ENCODE data around the gene TMEM109. TPM values are rescaled to one million over a fixed set of nuclear protein-coding genes. Genes with fewer than 3 reads are reported as not detected.

The TMEM109 gene
- total RNA-seq, 4 donors from 2014 or later = 66.7 to 115 (median 89.0) TPM

GRCh38 chr11:60879971-60880588, 33.9 kb upstream of the TMEM109 start:
- H3K36me3 ChIP-seq = peaks cover 0 to 34% (median 0%) of the 10 kb centered on the region in 3 donors
- TF ChIP-seq POLR2A (IDR thresholded peaks at IDR 0.05) = no peak
- no peak for TF ChIP-seq CTCF (IDR thresholded peaks at IDR 0.05)
- WGBS, 2 donors = 60 to 91% methylated on average over 5 of the region's 5 CpGs
- intact Hi-C loops (cut with DNase I) = no loop called here
- H3K4me1 ChIP-seq = peaks cover 0 to 12% (median 9%) of the 10 kb centered on the region in 3 donors
- no peak overlapping the region for H3K4me3 ChIP-seq
- DNase-seq = no peak
- no peaks in the 10 kb centered on the region for H3K27me3 ChIP-seq
- H3K27ac ChIP-seq = peak overlapping the region in 1 of 4 donors; percentile 3
- H3K9me3 ChIP-seq = no peaks in the 10 kb centered on the region

GRCh38 chr11:60880643-60881282, 33.2 kb upstream of the TMEM109 start:
- no peak for DNase-seq
- no peaks in the 10 kb centered on the region for H3K27me3 ChIP-seq
- no peak overlapping the region for H3K27ac ChIP-seq
- peaks cover 0 to 34% (median 0%) of the 10 kb centered on the region in 3 donors for H3K36me3 ChIP-seq
- WGBS, 2 donors = 66 to 78% methylated on average over 5 to 8 of the region's 8 CpGs
- peaks cover 0 to 12% (median 9%) of the 10 kb centered on the region in 3 donors for H3K4me1 ChIP-seq
- no peak overlapping the region for H3K4me3 ChIP-seq
- no peaks in the 10 kb centered on the region for H3K9me3 ChIP-seq
- TF ChIP-seq POLR2A (IDR thresholded peaks at IDR 0.05) = no peak
- TF ChIP-seq CTCF (IDR thresholded peaks at IDR 0.05) = no peak
- intact Hi-C loops (cut with DNase I) = no loop called here

GRCh38 chr11:60887556-60887955, 26.4 kb upstream of the TMEM109 start:
- intact Hi-C loops (cut with DNase I) = no loop called here
- no peak for TF ChIP-seq POLR2A (IDR thresholded peaks at IDR 0.05)
- TF ChIP-seq CTCF (IDR thresholded peaks at IDR 0.05) = peak in 3 of 6 experiments; percentile 26 to 55 (median 53)
- Histone ChIP-seq H3K36me3 (peaks cover 0 to 38% (median 2%) of the 10 kb centered on the region in 3 donors), H3K27ac (no peak overlapping the region), H3K9me3 (no peaks in the 10 kb centered on the region), H3K27me3 (no peaks in the 10 kb centered on the region), H3K4me1 (peaks cover 0 to 18% (median 0%) of the 10 kb centered on the region in 3 donors), H3K4me3 (no peak overlapping the region)
- no peak for DNase-seq
- 61 to 66% methylated on average over 4 to 5 of the region's 5 CpGs for WGBS, 2 donors

GRCh38 chr11:60889869-60890311, 24.1 kb upstream of the TMEM109 start:
- intact Hi-C loops (cut with DNase I) = no loop called here
- WGBS, 2 donors = 59 to 64% methylated on average over 6 of the region's 6 CpGs
- Histone ChIP-seq H3K36me3 (peaks cover 3 to 61% (median 15%) of the 10 kb centered on the region in 3 donors), H3K27ac (no peak overlapping the region), H3K4me1 (peaks cover 0 to 18% (median 0%) of the 10 kb centered on the region in 3 donors), H3K27me3 (no peaks in the 10 kb centered on the region), H3K9me3 (no peaks in the 10 kb centered on the region), H3K4me3 (no peak overlapping the region)
- TF ChIP-seq CTCF (IDR thresholded peaks at IDR 0.05) (no peak), POLR2A (IDR thresholded peaks at IDR 0.05) (no peak)
- no peak for DNase-seq

GRCh38 chr11:60890696-60891095, 23.3 kb upstream of the TMEM109 start:
- WGBS, 2 donors = 40 to 60% methylated on average over 4 to 5 of the region's 5 CpGs
- DNase-seq = no peak
- H3K4me3 ChIP-seq = no peak overlapping the region
- intact Hi-C loops (cut with DNase I) = no loop called here
- peaks cover 3 to 69% (median 22%) of the 10 kb centered on the region in 3 donors for H3K36me3 ChIP-seq
- peak overlapping the region in 1 of 4 donors; percentile 28 for H3K27ac ChIP-seq
- no peaks in the 10 kb centered on the region for H3K9me3 ChIP-seq
- peaks cover 0 to 18% (median 0%) of the 10 kb centered on the region in 3 donors for H3K4me1 ChIP-seq
- TF ChIP-seq CTCF (IDR thresholded peaks at IDR 0.05) (no peak), POLR2A (IDR thresholded peaks at IDR 0.05) (no peak)
- H3K27me3 ChIP-seq = no peaks in the 10 kb centered on the region
